GM18907 (cell line): ENCODE measurements around the gene FCN1.

ENCODE experiments used
- ATAC-seq: cut with Tn5 transposase; IDR thresholded peaks from one replicate; pipeline ENCODE4 v1.9.1; 2021; ENCODE audit warnings: mild to moderate bottlenecking, moderate library complexity; ENCODE audit not compliant: unreplicated experiment

The FCN1 gene

GRCh38 chr9:134937566-134938345, 20.0 kb upstream of the FCN1 start:
- no peak for ATAC-seq

DNA sequence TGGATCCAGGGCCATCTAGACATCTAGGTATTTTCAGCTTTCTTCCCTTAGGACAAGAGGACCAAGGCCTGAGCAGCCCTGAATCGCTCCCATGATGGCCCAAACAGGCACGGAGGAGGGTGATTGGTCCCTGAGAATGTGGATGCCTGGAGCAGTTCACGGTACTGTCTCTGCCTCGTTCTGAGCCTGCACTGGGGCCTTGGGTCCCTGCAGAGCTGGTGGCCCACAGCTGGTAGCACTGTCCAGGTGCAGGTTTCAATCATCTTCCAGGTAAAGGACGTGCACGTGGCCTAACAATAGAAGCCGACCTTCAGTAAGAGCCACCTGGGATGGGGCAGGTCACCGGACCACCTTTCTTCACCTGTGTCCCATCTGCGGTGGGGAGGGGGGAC, 19.4 kb upstream of the FCN1 start:
- peak; percentile 37 for ATAC-seq

GRCh38 chr9:134936346-134937163, 18.8 kb upstream of the FCN1 start:
- peak; percentile 44 for ATAC-seq

DNA sequence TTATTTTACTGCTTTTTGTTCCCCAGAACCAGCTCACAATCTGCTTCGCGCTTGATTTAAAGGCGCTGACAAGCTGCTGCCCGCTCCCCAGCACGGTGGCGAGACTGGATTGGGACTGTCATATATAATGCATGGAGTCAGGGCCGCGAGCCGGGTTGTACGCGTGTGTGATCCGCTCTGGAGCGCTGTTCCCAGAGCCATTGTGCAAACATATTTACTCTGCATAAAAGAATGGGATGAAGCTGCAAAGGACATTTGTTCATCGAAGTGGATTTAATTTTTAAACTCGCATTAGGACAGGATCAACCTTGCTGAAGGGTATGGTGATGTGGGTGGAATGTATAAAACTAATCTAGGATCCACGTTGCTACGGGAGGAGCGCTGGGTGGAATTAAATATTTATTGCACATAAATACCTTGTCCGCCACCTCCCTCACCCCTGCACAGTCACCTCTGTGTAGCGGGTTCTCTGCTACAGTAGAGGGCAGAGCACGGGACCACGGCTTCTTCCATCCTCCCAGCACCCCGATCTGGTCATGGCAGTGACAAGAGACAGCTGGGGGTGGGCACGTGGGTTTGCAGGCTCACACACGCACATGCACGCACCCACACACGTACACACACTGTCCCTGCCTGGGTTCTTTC, 18.1 kb upstream of the FCN1 start:
- ATAC-seq, result no peak

GRCh38 chr9:134935056-134935640, 17.4 kb upstream of the FCN1 start:
- no peak for ATAC-seq

DNA sequence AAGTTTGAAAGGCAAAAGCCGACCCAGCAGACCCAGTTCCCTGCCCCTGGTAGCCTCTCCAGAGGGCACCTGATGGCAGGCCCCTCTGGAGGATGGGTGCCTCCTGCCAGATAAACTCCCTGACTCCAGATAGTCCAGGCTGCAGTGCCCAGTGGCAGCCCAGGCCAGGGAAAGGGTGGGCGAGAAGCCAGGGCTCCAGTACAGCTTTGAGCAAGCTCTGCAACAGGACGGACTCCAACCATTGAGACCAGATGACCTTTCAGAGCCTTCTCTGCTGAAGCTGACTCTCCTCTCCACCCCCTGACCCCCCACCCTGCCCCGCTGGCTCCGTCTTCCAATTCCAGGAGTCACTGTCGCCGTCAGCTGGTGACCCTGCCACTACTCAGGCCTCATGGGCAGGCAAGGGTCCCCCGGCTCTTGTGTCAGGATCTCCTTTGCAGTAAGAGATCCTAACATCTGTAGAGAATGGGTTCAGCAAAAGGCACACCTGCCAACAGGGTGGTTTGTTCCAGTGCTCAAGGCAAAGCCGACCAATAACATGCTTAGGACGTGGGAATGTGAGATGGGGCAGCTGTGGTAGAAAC, 15.5 kb upstream of the FCN1 start:
- ATAC-seq, result no peak

DNA sequence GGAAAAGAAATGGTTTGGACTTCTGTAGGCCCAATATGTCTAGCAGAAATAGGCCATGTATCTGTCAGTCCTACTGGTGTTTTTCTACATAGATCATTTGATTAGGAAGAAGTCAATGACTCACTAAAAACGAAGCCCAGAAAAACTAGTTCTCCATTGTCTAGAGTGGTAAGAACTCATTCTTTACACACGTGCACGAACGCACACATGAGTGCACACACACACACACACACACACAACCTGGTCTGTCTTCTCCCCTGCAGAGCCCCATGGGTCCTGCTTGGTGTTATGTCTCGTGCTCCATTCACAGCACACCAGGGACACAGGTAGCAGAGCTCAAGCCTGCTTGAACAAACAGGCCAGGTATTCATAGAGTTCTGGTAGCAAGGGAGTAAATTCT, 14.9 kb upstream of the FCN1 start:
- ATAC-seq, result no peak

DNA sequence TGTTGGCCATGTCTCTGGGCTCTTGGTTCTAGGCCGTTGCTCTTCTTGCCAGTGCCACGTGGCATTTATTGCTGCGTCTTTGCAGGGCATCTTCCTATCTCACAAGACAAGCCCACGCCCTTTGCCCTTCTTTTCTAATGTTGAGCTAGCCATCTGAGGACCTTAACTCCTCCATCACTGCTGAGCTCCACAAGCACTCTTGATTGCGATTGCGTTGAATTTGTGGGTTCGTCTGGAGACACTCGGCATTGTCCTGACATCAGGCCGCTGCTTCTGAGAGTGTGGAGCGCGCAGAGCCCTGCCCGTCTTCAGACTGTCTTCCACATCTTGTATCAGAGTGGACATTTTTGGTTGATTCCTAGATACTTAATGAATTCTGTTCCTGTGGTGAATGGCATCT, 14.5 kb upstream of the FCN1 start:
- ATAC-seq, result no peak

DNA sequence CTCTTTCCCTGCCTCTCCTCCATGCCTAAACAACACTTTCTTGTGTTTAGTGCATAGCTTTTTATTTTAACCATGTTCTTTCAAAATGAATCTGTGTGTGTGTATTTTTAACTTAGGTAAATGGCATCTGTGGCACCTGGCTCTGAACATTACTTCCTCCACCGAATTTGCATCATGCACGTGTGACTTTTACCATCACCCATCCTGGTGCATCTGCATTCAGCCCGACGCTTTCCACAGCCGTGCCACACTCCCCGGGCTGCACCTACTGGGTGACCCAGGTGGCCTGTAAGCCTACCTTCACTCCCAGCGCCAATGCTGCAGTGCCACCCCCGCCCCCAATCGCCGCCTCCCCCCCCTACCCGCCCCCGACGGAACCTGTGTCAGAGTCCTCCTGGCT, 12.7 kb upstream of the FCN1 start:
- ATAC-seq, result peak; percentile 68

DNA sequence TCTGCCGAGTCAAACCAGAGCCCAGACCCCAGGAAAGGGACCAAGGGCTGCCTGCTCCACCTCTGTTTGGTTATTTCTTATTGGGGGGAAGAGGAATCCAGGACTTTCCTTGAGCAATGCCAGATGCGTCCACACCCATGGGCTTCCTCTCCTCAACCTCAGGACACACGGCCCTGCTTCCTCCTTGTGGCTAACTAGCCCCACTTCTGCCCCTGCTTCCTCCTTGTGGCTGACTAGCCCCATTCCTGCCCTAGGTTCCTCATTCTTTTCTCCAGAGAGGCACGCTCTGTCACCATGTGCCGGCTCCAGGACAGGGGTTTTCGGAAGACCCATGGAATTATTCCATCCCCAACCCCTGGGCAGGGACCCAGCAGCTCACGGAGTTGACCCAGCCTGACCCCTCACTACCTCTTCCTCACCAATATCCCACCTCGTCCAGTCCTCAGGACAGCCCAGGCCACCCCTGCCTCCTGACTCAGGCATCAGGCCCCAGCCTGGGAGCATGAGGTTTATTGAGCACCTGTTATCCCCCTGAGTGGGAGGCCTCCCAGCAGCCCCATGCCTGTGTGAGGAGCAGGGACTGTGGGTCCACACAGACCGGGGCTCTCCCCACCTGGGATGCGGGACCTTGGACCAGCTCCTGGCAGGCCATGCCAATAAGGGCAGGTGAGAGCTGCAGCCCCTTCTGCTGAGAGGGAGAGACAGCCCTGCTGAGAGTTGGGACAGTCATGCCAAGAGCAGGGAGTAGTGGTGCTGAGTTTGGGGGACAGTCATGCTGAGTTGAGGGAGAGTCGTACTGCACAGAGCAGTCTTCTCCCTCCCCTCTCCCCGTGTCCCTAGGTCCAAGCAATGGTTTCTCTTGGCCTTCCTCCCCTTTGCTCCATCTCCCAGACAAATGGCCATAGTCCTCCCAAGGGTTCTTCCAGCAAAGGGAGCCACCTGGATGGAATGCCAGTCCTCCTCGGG, 11.8 kb upstream of the FCN1 start:
- ATAC-seq, result no peak

DNA sequence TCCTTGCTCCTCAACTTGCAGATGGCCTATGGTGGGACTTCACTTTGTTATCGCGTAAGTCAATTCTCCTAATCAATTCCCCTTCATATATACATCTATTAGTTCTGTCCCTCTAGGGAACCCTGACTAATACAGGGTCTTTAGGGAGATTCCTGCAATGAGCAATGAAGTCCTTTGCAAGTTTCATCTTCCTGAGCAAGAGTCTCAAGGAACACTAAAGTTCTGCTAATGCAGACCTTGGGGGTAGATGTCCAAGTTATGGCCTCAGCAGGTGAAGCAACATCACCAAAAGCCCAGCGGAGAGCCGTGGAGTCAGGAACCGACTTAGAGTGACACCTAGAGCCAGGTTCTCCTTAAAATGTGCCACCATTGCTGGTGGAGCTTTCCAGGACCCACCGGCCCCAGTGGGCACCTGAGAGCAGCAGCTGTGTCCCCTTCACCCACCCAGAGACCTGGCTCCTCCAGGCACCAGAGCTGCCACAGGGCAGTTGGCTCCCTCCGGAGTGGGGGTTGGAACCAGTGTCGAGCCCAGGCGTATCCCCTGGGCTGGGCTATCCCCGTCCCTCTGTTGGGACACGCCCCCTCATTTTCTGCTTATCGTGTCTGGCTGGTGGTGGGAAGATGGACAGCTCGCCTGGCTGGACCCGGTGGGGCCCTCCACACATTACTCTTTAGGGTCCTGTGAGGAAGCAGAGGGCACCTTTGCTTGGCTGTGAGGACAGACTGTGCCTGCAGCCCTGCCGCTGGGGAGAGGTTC, 10.9 kb upstream of the FCN1 start:
- no peak for ATAC-seq

DNA sequence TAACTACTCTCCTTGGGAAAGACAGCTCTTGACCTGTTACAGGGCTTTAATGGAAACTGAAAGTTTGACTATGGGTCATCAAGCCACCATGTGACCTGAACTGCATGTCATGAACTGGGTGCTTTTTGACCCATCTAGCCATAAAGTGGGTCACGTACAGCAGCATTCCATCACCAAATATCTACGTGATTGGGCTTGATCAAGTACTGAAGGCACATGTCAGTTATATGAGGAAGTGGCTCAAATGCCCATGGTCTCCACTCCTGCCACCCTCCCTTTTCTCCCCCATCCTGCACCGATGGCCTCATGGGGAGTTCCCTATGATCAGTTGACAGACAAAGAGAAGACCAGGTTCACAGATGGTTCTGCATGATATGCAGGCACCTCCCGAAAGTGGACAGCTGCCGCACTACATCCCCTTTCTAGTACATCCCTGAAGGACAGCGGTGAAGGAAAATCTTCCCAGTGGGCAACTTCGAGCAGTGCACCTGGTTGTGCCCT, 7.3 kb upstream of the FCN1 start:
- ATAC-seq, result no peak

GRCh38 chr9:134923466-134923865, 5.8 kb upstream of the FCN1 start:
- ATAC-seq, result no peak

DNA sequence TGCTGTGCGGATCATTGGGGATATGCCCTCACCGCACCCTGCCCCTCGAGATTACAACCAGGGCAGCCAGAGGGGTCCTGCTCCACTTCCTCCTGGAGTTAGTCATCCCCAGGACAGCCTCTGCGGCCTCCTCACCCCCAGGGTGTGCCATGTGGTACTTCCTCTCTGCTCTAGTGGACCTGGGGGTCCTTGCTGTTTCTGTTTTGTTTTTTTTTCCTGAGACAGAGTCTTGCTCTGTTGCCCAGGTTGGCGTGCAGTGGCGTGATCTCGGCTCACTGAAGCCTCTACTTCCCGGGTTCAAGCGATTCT, 5.2 kb upstream of the FCN1 start:
- no peak for ATAC-seq

DNA sequence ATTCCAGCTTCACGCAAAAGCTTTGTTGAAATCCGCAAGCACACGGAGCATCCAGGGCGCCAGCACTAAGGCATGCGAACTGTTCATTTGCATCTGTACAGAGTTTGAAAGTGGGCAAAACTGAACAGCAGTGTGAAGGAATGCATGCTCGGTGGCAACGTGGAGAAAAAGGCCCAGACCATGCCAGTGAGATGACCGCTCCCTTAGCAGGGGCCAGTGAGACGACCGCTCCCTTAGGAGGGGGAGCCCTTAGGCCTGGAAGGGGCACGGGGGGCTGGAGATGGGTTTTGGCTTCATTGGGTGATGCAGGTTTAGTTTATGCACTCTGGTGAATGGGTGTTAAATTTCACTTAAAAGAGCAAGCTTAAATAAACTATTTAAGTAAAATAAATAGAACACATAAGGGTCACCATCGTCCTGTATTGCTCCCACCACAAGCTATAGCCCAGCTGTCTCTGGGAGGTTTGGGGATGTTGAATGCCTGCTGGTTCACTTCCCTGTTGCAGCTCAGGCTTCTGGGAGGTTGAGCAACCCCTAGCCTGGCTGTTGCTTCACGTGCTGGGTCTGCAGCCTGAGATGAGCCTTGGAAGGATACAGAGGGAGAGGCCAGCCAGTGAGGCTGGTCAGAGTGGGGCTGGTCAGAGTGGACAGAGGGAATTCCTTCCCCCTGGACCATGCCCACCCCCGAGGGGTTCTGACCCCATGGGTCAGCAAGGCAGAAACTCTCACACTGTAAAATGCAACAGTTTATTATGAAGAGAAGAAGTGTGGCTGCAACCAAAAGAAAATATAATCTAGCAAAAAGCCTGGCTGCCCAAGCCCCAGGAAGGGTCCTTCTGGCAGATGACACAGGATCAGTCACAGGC, 4.6 kb upstream of the FCN1 start:
- no peak for ATAC-seq

GRCh38 chr9:134919303-134919702, 1.6 kb upstream of the FCN1 start:
- no peak for ATAC-seq

DNA sequence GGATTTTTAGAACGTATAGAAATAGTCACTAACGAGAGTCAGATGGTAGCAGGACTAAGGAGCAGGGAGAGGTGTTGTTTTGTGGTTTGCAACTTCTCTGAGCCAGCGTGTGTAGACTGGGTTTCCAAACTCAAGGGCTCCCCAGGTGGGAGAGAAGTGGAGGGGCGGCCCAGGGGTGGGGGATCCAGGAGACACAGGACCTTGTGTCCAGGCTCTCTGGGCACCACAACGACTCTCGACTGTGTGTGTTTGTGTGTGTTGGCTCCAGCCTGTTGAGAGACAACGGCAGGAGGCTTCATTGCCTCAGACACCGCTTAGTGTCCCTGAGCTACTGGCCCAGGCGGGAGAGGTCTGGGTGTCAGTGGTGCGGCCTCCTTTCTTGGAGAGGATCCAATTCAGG, 934 bp upstream of the FCN1 start:
- ATAC-seq, result no peak

DNA sequence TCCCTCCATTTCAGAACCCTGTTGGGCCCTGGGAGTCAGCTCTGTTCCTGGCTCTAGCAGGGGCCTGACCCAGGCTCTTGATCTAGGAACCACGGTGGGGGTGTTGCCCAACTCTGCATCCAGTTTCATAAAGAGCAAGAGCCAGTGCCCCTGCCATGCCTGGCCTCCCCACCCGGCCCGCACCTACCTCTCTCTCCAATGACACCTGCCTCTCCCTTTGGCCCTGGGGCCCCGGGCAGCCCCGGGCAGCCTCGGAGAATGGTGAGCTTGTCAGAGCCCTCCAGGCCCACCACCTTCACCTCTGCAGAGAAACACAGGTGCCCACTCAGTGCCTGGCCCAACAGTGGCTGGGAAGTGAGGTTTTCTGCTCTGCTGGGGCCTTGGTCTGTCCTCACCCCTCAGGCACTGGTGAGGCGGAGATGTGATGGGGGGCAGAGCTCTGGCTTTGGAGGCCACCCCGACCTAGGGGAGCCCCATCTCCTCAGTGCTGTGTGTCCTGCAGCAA, 1.5 kb downstream of the FCN1 start:
- ATAC-seq, result no peak
